Measurements from ENCODE around the gene HAAO. TPM values are rescaled to one million over a fixed set of nuclear protein-coding genes. Genes with fewer than 3 reads are reported as not detected.
A peak's percentile ranks its signal among the peaks of the same experiment; 100 is the strongest.

Gene HAAO
- total RNA-seq, 1 experiment from 2014 or later: 2.2 TPM

DNA sequence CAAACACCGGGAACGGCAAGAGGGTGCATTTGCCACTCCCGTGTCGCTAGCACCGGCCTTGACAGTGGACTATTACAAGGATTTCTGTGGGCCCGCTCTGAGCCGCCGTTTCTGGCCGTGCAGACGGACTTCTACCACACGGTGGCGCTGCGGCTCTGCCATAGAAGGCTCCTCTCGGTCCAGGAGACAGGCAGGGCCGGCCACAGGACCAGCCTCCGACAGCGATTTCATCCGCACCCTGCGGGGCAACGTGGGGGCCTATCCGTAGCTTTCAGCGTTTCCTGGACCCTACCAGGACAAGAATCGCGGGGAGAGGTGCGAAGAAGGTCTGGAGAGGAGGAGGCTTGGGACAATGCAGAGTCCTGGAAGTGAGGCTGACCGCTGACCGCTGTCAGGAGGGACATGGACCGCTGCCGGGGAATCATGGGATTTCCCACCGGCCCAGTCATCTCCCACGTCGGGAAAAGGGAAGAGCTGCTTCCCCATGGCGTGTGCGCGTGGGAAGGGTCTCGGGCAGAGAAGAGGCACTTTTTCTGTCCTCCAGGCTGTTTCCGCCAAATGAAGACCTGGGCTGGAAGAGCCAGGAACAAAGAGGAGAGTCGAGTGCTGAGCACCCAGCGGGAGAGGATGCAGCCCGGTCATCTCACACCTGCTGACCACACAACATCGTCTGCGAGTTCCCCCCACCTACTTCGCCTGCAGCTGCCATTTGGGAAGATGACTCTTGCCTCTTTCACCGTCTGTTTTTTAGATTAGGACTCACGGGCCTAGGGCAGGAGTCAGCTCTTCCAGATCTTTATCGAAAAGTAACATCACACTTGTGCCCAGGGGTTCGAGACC, 35.5 kb upstream of the HAAO start:
- intact Hi-C loops (cut with micrococcal nuclease; ENCODE audit: unreplicated experiment): loop anchor here (1.0 to 5.0 kb wide), 6 partner anchors 119 to 781 kb away; no protein-coding TSS in a partner anchor
- TF ChIP-seq, protein P1, sequence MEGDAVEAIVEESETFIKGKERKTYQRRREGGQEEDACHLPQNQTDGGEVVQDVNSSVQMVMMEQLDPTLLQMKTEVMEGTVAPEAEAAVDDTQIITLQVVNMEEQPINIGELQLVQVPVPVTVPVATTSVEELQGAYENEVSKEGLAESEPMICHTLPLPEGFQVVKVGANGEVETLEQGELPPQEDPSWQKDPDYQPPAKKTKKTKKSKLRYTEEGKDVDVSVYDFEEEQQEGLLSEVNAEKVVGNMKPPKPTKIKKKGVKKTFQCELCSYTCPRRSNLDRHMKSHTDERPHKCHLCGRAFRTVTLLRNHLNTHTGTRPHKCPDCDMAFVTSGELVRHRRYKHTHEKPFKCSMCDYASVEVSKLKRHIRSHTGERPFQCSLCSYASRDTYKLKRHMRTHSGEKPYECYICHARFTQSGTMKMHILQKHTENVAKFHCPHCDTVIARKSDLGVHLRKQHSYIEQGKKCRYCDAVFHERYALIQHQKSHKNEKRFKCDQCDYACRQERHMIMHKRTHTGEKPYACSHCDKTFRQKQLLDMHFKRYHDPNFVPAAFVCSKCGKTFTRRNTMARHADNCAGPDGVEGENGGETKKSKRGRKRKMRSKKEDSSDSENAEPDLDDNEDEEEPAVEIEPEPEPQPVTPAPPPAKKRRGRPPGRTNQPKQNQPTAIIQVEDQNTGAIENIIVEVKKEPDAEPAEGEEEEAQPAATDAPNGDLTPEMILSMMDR (IDR thresholded peaks at IDR 0.05; ENCODE audit: unreplicated experiment): peak; percentile 83
- peaks cover 5% of the 10 kb centered on the region for H3K36me3 Mint-ChIP-seq (ENCODE audit: insufficient read depth, unreplicated experiment)
- CTCF ChIA-PET: interaction anchor here (0.6 to 0.8 kb wide), 3 partner anchors 13 to 399 kb away, joined by 3 to 8 read pairs (median 5); partner anchors contain the start of gene ZFP36L2
- peak overlapping the region; percentile 60 for H3K4me3 Mint-ChIP-seq (ENCODE audit: low read depth, unreplicated experiment)
- no TSS peak for BruUV-seq (replicated peaks)
- H3K9me3 Mint-ChIP-seq (ENCODE audit: low read depth, unreplicated experiment): no peaks in the 10 kb centered on the region
- H3K27ac Mint-ChIP-seq (ENCODE audit: unreplicated experiment): no peak overlapping the region
- DNase-seq: peak; percentile 90
- peaks cover 27% of the 10 kb centered on the region for H3K4me1 Mint-ChIP-seq (ENCODE audit: low read depth, unreplicated experiment)
- no peaks in the 10 kb centered on the region for H3K27me3 Mint-ChIP-seq (ENCODE audit: unreplicated experiment)

DNA sequence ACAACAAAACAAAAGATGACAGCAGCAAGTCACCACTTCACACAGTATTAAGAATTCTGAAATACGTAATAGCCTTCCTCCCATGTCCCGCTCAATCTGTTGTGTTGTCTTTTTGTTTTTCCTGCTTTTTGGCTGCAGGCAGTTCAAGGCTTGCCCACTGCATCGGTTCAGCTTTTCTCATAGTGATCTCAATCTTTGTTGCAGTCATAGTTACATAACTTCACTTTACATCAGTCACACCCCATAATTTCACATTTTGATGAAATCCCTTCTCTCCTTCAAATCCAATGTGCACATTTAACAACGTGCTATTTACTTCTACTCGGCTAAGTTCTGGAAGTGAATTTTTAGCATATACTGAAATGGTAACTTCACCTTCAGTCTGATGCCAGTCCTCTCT, 33.8 kb upstream of the HAAO start:
- Mint-ChIP-seq H3K4me3 (ENCODE audit: low read depth, unreplicated experiment) (no peak overlapping the region), H3K36me3 (ENCODE audit: insufficient read depth, unreplicated experiment) (peaks cover 5% of the 10 kb centered on the region), H3K9me3 (ENCODE audit: low read depth, unreplicated experiment) (no peaks in the 10 kb centered on the region), H3K27me3 (ENCODE audit: unreplicated experiment) (no peaks in the 10 kb centered on the region), H3K27ac (ENCODE audit: unreplicated experiment) (no peak overlapping the region), H3K4me1 (ENCODE audit: low read depth, unreplicated experiment) (peaks cover 27% of the 10 kb centered on the region)
- DNase-seq: no peak
- TF ChIP-seq, protein P1 (IDR thresholded peaks at IDR 0.05; ENCODE audit: unreplicated experiment): no peak
- intact Hi-C loops (cut with micrococcal nuclease; ENCODE audit: unreplicated experiment): loop anchor here (2.0 to 5.0 kb wide), 2 partner anchors 121 to 197 kb away; no protein-coding TSS in a partner anchor
- BruUV-seq (replicated peaks): no TSS peak
- CTCF ChIA-PET: no interaction called here

DNA sequence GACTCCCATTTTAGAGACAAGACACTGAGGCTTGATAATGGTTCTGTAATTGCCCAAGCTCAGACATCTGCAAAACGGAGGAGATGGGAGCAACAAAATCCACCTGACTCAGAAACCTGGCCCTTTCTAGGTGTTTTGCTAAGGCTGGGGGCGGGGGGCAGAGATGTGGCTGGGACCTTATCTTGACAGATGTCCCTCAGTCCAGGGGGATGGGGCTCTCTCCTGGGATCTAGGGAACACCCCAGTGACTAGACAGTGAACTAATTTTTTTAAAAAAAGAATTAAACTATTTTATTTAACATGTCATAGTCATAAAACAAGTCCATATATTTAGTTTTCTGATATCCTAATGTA, 32.0 kb upstream of the HAAO start:
- no TSS peak for BruUV-seq (replicated peaks)
- intact Hi-C loops (cut with micrococcal nuclease; ENCODE audit: unreplicated experiment): no loop called here
- CTCF ChIA-PET: no interaction called here
- Mint-ChIP-seq H3K27ac (ENCODE audit: unreplicated experiment) (no peak overlapping the region), H3K4me1 (ENCODE audit: low read depth, unreplicated experiment) (peaks cover 19% of the 10 kb centered on the region), H3K9me3 (ENCODE audit: low read depth, unreplicated experiment) (no peaks in the 10 kb centered on the region), H3K4me3 (ENCODE audit: low read depth, unreplicated experiment) (no peak overlapping the region), H3K36me3 (ENCODE audit: insufficient read depth, unreplicated experiment) (peaks cover 5% of the 10 kb centered on the region), H3K27me3 (ENCODE audit: unreplicated experiment) (no peaks in the 10 kb centered on the region)
- no peak for DNase-seq
- TF ChIP-seq, protein P1 (IDR thresholded peaks at IDR 0.05; ENCODE audit: unreplicated experiment): no peak

DNA sequence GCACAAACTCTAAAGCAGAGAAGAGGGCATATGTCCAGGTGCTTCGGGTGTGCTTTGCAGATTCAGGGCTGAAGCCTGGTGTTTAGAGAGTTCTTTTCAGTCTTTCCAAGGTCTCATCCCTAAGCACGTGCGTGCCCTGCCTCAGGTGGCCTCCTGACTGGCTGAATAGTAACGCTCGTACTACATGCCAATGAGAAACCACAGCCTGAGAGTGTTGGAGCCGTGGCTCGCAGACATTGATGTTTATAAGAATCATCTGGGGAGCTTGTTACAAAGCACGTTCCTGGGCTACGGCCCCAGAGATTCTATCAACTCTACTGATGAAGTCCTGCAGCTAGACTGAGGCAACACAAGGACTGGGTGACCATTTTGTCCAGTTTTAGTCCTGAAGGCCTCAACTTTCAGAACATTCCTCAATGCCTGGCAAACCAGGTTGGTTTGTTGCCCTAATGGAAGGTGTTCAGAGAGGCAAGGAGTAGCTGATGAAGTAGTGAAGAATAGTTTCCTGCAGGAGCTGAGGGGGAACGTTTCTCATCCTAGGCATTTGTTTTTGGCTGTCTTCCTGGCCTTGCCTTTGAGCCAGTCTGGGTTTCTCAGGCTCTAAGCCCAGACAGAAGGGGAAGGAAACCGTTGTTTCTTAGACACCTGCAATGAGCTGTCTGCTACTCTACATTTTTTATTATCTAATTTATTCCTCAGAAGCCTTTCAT, 31.5 kb upstream of the HAAO start:
- TF ChIP-seq, protein P1 (IDR thresholded peaks at IDR 0.05; ENCODE audit: unreplicated experiment): no peak
- Mint-ChIP-seq H3K4me3 (ENCODE audit: low read depth, unreplicated experiment) (no peak overlapping the region), H3K27me3 (ENCODE audit: unreplicated experiment) (no peaks in the 10 kb centered on the region), H3K9me3 (ENCODE audit: low read depth, unreplicated experiment) (no peaks in the 10 kb centered on the region), H3K27ac (ENCODE audit: unreplicated experiment) (no peak overlapping the region), H3K4me1 (ENCODE audit: low read depth, unreplicated experiment) (peaks cover 13% of the 10 kb centered on the region), H3K36me3 (ENCODE audit: insufficient read depth, unreplicated experiment) (peaks cover 5% of the 10 kb centered on the region)
- intact Hi-C loops (cut with micrococcal nuclease; ENCODE audit: unreplicated experiment): no loop called here
- no peak for DNase-seq
- CTCF ChIA-PET: interaction anchor here (1.5 kb wide), 1 partner anchor 13 kb away, joined by 6 read pairs; no protein-coding TSS in a partner anchor
- BruUV-seq (replicated peaks): no TSS peak
